HG03469 (cell line): ENCODE results near the gene NEK10.

Source experiments
- ATAC-seq: cut with Tn5 transposase; IDR thresholded peaks from one replicate; pipeline ENCODE4 v1.9.1; 2021; ENCODE audit warnings: mild to moderate bottlenecking, moderate library complexity, moderate number of reproducible peaks; ENCODE audit not compliant: unreplicated experiment

NEK10 gene

DNA sequence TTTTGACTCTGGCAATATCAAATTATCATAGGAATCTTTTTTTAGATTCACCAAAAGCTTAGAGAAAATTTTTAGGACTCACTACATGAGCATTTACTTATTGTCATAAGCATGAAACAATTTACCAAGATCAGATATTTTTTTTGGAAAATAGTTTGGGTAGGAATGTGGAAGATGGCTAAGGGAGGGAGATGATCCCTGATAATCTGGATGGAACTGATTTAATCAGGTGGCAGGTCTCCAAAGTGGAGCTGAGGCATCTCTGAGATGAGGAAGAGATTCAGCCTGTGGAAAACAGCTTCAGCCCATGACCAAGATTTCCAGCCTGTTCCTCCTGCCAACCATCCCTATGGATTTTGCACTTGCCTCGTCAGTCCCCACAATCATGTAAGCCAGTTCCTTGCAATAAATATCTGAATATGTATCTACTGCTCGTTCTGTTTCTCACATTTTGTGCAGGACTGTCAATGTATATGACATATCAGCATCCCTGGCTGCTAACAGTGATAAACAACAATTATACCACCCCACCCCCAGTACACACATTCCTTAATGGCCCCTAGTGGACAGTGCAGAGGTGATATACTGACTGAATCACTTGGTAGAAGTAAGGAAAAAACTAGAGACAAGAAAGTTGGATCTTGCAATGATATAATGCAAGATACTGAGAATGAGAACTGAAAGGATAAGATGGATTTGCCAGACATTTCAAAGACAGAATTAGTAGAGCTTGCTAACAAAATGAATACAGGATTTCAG, 183.8 kb downstream of the NEK10 start:
- no peak for ATAC-seq

DNA sequence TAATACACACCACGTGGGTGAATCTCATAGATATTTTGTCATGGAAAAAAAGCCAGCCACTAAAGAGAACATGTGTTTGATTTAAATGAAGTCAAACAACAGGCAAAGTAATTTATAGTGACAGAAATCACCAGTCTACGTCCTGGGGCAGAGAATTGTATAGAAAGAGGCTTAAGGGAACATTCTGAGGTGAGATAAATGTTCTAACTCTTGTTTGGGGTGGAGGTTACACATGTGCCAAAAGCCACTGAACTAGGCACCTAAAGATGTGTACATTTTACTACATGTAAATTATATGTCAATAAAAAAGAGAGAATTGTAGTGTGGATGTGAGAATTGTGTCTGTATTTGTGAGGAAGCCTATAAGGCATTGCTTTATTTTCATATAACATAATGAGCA, 184.9 kb downstream of the NEK10 start:
- ATAC-seq, result no peak

DNA sequence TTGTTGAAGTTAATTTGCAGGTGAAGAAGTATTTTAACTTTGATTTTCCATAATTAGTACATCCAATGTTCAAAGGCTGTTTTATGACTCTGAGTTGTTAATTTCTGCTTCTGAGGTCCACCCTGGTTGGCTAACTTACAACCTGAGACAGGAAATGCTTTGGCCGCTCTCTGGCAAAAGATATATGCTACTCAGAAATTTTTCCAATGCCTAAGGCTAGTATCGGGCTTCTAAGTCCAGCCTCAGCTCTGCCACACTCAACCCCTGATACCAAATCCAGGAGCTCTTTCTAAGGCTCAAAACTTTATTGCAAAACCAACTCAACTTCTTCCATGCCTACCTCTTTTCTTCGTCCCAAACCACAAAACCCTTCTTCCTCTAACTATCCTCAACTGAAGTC, 192.9 kb downstream of the NEK10 start:
- ATAC-seq, result no peak

DNA sequence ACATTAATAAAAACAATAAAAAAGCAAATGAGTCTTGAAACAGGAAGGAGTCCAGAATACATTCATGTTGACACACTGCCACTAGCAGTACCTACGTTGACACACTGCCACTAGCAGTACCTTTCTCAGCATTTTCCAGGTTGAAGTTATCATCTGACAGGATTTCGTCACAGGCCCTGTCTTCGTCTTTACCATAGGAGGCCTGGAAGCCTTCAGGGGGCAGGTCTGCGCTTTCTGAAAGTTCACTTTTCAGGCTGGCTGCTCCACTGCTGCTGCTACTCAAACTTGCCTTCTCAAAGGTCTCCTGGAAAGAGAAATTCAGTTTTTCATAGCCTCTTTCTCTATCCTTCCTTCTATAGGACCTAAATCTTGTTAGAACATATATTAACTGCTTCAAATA, 194.7 kb downstream of the NEK10 start:
- no peak for ATAC-seq

DNA sequence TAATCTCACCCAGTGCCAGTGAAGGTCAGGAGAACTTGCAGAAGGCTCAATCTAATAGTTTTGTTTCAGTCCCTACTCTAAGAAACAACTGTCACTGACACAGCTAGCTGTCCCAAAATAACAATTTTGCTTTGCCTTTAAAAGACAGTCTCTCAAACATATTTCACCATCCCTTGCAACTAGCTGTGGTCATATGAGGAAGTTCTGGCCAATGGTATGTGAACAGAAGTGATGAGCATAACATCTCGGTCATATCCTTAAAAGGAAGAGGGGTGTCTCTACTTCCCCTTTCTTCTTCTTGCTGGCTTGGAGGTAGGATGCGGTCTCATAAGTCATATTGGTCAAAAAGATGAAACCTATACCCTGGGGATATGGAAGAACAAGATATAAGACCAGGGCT, 198.1 kb downstream of the NEK10 start:
- peak; percentile 97 for ATAC-seq

DNA sequence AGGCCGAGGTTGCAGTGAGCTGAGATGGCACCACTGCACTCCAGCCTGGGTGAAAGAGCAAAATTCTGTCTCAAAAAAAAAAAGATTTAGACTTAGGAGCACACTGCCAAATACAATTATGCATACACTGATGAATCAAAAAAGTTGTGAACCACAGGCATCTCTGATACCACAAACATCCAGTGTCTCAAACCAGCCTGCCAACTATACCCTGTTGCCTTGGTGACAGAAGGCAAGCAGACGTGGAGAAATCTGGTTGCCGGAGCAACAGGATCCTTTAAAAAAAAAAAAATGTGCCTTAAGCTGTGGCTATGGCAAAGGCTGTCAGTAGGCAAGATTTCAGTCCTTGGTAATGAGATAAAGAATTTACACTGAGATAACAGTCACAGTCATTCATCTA, 202.3 kb downstream of the NEK10 start:
- ATAC-seq, result no peak

DNA sequence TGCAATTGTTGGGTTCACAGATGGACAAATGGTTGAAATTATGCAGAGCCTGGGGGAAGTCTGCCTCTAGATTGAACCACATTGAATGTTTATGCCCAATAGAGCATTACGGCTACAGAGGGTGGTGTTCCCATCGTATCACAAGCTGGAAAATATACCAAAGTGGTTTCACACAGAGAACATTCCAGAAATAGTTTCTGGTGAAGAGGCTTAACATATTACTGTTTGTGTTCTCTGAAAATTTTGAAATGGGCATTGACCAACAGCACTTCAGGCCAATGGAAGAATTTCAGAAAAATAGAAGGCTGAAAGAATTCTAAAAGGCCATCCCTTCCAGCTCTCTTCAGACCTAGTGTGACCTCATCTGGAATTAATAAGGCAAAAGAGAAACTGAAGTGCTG, 203.9 kb downstream of the NEK10 start:
- no peak for ATAC-seq

DNA sequence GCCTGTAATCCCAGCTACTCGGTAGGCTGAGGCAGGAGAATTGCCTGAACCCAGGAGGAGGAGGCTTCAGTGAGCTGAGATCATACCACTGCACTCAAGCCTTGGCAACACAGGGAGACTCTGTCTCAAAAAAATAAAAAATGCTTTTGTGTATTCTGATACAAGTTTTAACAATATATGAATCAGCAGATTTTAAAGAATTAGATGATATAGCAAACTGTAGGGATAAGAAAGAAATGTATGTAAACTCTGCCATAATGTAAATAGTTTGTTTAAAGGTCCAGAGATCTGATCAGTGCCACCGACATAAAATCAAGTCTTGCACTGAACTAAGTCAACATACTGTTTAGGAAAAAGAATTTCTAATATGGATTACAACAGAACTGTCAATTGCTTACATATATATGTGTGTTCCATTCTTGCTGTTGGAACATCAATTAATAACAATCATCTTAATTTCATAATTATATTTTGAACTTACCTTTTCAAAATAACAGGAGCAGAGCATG, 208.3 kb downstream of the NEK10 start:
- no peak for ATAC-seq

DNA sequence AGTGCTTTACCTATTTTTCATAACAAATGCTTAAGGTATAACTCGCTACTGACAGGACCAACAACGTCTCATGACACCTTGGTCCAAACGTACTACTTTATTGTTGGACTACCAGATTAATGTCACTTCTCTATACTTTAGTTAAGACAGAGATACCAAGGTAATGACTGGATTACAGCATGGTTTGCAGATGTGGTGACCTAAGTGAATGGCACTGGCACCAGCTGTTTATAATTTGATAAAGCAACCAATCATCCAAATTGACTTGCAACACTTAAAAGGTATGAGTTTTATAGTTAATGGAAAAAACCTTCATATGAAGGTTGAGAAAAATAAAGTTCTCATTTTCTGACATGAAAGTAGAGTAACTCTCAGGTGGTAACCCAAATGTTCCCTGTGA, 209.0 kb downstream of the NEK10 start:
- no peak for ATAC-seq

DNA sequence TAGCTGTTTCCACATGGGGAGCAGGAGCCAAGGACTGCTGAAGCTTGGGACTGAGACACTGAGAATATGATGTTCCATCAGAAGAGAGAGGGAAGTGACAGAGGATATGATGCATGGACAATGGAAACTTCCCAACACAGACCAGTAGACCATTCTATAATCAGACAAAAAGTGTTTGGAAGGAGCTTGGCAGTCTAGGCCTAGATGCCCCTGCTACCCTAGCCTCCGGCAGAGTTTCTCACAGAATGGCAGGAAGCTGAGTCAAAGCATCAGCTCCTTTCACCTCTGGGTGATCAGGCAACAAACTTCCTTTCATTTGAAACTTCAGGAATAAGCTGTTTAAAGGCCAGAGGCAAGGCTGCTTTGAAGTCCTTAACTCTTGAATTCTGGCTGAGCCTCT, 222.0 kb downstream of the NEK10 start:
- no peak for ATAC-seq

DNA sequence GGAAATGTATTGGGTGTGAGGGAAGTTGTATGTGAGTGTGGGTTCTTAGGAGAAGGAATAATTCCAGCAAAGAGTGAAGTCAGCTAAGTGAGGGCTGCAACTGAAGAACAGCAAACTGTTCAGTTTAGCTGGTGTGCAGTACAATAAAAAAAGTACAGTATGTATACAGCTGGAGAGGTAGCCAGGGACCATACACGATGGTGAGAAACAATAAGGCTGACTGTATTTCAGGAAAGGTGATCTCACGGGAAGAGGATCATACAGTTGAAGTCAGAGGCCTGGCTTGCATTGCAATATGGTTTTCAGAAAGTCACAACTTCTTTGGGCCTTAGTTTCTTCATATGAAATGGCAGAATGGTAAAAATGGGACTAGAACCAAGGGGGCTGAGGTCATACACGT, 222.4 kb downstream of the NEK10 start:
- no peak for ATAC-seq

DNA sequence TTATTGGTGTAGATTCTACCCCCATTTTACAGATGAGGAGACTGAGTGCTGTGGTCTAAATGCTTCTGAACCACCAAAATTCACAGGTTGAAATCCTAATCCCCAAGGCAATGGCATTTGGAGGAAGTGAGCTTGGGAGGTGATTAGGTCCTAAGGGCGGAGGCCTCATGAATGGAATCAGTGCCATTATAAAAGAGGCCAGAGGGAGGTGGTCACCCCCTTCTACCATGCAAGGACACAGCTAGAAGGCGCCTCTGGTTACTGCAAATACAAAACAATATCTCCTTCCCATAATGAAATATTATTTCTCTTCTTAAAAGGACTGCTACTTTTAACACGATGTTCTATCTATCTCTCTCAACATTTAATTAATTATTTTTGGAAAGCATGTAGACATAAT, 223.5 kb downstream of the NEK10 start:
- ATAC-seq, result no peak

DNA sequence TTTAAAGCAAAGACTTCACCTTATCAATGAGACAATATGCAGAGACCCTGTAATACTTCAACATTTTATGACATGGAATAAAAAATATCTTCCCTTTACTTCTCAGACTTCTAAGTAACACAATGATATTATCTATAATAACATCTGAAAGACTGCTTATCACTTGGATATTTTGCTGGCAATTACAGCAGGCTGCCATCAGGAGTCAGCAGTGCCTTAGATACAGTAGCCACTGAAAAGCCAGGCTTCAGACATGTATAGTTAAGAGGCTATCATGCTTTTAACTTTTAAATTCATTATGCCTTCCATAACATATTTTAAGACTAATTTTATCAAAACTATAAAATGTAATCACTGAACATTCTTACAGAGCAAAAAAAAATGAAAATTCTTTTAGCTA, 227.5 kb downstream of the NEK10 start:
- ATAC-seq, result no peak

DNA sequence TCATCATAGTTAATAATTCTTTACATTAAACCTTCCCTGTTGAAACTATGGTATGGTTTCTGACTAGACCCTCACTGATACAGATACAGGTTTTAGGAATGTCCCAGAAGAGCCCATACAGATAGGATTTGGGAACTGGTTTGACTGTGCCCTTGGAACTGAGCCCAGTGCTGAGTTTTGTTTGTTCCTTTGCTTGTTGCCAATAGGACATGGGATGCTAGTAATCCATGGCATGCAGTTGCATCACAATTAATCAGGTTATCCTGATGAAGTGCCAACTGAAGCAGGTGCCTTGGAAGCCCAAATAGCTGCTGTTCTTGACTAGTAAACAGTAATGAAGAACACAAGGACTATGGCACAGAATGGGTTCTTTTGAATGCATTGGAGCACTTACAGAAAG, 230.6 kb downstream of the NEK10 start:
- ATAC-seq, result no peak

DNA sequence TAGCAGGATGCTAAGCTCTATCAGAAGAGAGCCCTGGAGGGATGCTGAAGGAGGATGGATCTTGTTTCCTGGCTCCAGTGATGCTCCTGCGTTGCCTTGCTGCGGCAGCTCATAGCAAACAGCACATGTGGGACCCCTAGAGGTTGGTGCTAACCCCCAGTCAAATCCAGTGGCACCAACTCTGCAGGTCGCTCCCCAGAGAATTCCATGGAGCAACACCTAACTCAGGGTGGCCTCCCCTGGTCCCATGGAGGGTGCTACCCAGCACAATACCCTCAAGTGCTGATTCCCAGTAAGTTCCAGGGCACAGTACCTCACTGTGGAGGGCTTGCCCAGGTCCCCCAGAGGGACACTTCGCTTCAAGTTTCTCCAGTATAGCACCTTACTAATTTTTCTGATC, 231.2 kb downstream of the NEK10 start:
- no peak for ATAC-seq

DNA sequence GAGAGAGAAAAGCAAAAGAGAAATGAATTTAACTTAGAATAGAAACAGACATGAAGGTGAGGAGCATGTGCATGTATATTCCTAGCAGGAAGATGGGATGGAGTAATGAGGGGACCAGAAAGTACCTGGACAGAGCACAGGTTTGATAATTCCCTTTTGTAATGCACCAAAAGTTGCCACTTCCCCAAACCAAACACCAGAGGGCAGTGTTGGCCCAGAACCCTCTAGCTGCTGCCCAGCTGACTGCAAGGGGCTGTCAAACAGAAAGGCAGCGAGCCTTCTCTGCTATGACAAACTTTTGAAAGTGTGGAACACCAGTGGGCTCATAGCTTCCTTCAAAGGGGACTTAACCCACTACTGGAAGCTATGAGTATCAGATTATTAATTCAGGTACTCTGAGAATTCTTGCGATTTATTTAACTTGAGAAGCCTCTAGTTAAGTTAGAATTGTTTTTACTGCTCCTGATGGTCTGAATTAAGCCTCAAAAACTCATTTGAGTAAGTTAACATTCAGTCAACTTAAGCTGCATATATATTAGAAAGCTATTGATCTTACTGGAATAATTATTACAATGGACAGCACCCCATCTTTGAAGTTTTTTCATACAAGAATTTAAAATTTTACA, 234.9 kb downstream of the NEK10 start:
- peak; percentile 93 for ATAC-seq

DNA sequence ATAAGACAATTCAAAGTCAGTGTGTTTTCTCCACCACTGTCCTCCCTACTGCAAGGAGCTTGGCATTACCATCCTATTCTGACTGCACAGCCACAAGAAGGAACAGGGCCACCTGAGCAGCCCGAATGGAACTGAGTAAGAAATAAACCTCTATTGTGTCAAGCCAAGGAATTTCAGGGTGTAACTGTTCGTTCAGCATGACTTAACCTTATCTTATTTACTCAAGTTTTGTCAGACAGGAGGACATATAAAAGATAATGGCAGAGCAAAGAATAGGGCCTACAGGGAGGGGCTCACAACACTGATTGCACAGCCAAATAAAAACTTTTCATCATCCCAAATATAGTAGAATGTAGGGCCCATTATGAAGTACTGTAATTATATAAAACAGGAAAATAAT, 236.1 kb downstream of the NEK10 start:
- no peak for ATAC-seq

DNA sequence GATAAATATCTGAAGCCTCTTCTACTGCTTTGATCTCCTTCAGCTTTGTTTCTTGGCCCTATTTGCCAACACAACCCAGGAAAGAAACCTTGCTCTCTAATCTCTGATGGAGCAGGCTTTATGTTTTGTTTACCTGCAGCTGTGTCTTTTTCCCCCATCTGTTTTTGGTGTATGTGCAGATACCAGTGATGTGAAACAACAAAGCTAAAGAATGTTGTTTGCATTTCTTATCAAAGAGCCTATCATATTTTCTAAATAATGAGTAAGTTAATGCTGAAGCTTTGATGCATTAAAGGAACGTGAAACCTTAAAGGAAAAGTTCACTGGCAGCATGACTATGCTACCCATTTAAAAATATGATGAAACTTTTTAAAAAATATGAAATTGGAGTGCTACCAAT, 238.4 kb downstream of the NEK10 start:
- no peak for ATAC-seq

DNA sequence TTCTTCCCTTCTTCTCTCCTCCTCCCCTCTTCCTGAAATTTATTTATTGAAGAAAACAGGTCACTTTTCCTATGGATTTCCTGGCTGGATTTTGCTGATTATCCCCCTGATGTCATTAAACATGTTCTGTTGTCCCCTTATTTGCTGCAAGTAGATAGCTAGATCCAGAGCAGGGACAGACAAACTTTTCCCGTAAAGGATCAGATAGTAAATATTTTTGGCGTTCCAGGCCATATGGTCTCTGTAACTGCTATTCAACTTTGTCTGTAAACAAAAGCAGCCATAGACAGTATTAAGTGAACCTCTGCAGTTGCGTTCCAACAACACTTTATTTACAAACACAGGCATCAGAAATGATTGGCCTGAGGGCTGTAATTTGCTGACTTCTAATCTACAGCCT, 241.3 kb downstream of the NEK10 start:
- ATAC-seq, result no peak

DNA sequence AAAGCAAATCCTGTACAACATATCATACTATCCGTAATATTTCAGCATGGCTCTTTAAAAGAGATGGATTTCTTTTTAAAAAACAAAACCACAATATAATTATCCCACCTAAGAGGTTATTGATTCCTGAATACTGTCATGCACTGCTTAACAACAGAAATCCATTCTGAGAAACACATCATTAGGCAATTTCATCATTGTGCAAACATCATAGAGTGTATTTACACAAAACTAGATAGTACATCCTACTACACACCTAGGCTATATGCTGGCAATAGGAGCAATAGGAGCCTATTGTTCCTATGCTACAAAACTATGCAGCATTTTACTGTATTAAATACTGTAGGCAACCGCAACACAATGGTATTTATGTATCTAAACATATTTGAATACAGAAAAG, 242.0 kb downstream of the NEK10 start:
- no peak for ATAC-seq

DNA sequence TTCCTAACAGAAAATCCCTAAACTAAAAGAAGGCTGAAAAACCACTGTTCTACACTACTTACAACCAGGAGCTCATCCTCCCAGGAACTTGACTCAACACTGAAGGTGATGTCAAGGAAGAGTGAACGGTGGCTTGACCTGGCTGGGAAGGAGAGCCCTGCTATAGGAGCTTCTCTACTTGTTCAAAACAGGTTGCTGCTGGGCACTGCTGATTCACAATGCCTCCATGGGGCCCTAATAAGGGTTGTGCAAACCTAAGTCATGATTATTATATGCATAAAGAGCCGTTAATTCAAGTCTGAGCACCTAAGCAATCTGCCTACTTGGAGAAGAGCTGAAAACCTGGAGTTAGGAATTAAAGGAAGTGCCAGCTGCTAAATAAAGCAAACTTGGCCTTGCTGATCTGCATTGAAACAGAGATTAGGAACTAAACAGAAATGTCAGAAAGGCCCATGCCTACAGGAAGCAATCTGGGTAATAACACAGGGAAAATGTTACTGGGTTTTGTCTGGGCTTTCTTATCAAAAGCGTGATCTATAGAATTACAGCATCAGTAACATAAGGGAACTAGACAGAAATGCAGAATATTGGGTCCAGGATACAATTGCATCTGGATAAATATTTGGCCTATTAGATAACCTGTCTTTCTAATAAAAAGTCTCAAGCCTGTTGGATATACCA, 243.2 kb downstream of the NEK10 start:
- ATAC-seq, result no peak

DNA sequence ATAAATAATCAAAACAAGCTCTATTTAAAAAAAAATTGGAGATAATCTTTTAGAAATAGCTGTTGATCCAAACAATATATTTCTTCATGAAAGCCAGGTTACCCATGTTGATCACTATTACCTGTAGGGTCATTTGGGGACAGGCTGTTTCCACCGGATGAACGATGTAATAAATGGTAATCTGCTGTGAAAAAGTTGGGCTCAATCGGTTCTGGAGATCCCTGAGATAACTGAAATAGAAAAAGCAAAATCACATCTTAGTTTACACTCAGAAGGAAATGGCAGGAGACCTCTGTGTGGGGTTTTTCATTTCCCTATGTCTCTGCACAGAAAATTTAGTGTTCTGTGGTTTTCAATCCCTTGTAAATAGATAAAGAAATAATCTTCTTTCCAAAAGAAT, 249.5 kb downstream of the NEK10 start:
- no peak for ATAC-seq
